Astrocyte of the spinal cord (primary cell): ENCODE measurements around the gene ROPN1L.
A peak's percentile ranks its signal among the peaks of the same experiment; 100 is the strongest.

Source experiments
- DNase-seq: peaks from one replicate; pipeline ENCODE4 v3.0.0; 2011; ENCODE audit warnings: low read depth, low spot score
- H3K4me3 ChIP-seq: 2 replicates; pipeline ENCODE4 v1.5.1; 2011; ENCODE audit warnings: low read depth, mild to moderate bottlenecking, low read length, moderate library complexity
- CTCF ChIP-seq: IDR thresholded peaks from 2 replicates; pipeline ENCODE4 v1.5.1; 2012; ENCODE audit warnings: low read depth, mild to moderate bottlenecking, low read length, inconsistent platforms
- in situ Hi-C: cut with HindIII; loops from 2 replicates; pipeline ENCODE4 v1.10.0; 2017; ENCODE audit warnings: low sequenced_read_pairs

ROPN1L gene

DNA sequence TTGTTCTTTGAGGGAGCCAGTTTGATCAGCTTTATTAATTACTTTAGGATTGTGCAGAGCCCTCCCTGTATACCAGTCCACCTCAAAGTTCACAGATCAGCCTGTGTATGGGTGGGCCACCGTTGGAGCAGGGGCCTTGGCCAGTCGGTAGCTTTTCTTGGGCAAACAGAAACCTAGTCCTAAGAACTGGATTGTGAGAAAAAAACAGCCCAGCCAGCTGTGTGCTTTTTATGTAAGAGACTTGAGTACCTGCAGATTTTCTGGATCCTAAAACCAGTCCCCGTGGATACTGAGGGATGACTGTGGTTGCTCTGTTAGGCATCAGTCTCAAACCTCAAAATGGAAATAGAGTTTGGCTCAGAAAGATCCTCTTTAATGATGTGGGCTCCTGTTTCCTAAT lies 24.8 kb upstream of the ROPN1L start:
- in situ Hi-C loops: no loop called here
- DNase-seq: no peak
- no peak for TF ChIP-seq CTCF
- no peak overlapping the region for H3K4me3 ChIP-seq

- in situ Hi-C loops: no loop called here
- no peak overlapping the region for H3K4me3 ChIP-seq
- no peak for DNase-seq
- TF ChIP-seq CTCF: no peak
These were observed 22.9 kb upstream of the ROPN1L start for GRCh38 chr5:10418654-10419345.

DNA sequence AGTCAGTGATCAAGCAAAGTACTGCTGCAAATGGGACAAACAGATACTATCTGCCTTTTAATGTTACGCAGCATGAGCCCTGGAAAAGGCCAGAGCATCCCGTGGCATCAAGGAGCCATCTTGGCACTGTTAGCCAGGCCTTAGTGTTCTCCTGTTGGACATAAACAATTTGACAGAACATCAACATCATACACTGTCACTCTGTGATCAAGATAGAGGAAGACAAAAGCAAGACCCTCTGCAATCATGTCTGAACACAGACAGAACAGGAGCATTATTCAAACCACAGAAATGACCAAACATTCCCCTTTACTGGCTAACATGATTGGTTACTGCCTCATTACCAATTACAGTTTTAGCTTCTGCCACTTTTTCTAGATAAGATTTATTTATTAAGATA lies 21.2 kb upstream of the ROPN1L start:
- no peak for TF ChIP-seq CTCF
- no peak for DNase-seq
- in situ Hi-C loops: no loop called here
- no peak overlapping the region for H3K4me3 ChIP-seq

DNA sequence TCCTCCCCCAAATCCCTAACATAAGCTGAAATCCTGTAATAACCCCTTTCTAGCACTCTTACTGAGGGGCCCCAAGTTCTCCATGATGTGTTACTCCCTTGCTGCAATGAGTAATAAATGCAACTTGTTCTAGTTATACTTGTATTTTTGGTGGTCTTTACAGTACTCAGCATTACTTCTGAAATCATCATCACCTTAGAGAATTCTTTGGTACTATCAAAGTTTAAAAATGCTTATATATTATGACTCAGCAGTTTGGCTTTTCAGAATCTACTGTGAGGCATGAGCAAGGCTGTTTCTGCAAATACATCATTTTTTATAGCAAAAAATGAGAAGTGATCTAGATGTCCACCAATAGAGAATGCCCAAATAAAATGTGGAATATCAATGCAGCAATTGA lies 20.7 kb upstream of the ROPN1L start:
- in situ Hi-C loops: no loop called here
- no peak overlapping the region for H3K4me3 ChIP-seq
- no peak for TF ChIP-seq CTCF
- DNase-seq: peak; percentile 26

- TF ChIP-seq CTCF: no peak
- in situ Hi-C loops: no loop called here
- no peak for DNase-seq
- H3K4me3 ChIP-seq: no peak overlapping the region
These were observed 19.6 kb upstream of the ROPN1L start for GRCh38 chr5:10421896-10422691.

DNA sequence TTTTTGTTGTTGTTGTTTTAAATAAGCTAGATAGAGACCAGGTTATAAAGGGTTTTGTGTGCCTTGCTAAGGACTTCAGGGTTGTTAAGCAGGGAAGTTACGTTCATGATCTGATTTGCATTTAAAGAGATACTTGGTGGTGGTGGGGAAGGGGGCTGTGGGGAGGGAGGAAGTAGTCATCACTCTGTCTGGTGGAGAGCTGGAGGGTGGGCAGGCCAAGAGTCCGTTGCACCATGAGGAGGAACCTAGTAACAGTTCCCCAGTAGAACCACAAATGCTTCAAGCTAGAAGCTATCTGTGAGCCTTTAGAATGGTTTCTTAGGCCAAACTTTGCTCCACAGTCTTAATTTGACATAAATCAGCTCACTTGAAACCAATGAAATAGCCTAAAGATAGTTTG lies 18.7 kb upstream of the ROPN1L start:
- no peak overlapping the region for H3K4me3 ChIP-seq
- in situ Hi-C loops: no loop called here
- no peak for DNase-seq

More for the DNA sequence above, 18.7 kb upstream of the ROPN1L start:
- no peak for TF ChIP-seq CTCF
